ENCODE data around the gene CR2.
A peak's percentile ranks its signal among the peaks of the same experiment; 100 is the strongest.

CR2 gene

DNA sequence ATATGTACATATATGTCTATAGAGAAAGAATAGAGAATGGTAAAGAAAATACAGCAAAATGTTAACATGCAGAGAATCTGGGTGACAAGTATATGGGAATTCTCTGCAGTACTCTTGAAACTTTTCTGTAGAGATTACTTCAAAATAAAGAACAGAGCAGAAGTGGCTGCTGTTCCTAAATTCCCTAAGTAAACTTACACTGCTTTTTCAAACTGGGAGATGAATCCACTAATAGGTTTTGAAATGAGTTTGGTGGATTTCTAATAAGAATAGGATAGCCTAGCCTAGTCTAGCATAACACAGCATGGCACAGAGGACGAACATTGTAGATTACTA, 450 bp upstream of the CR2 start:
- H3K9ac ChIP-seq (ENCODE audit: low read length), result no peak overlapping the region
- H3K4me3 ChIP-seq (ENCODE audit: low read length), result peak overlapping the region; percentile 69
- DNase-seq (ENCODE audit: low read depth), result no peak
- H3K27me3 ChIP-seq (replicated peaks; ENCODE audit: control insufficient read depth, insufficient read depth, low read length), result peaks cover 74% of the 10 kb centered on the region
- no peaks in the 10 kb centered on the region for H3K36me3 ChIP-seq (ENCODE audit: control insufficient read depth, insufficient read depth, low read length, severe bottlenecking)
- peaks cover 9% of the 10 kb centered on the region for H3K4me1 ChIP-seq (ENCODE audit: control insufficient read depth, insufficient read depth, low read length)
- H3K9me3 ChIP-seq (ENCODE audit: control insufficient read depth, low read length), result peaks cover 3% of the 10 kb centered on the region

DNA sequence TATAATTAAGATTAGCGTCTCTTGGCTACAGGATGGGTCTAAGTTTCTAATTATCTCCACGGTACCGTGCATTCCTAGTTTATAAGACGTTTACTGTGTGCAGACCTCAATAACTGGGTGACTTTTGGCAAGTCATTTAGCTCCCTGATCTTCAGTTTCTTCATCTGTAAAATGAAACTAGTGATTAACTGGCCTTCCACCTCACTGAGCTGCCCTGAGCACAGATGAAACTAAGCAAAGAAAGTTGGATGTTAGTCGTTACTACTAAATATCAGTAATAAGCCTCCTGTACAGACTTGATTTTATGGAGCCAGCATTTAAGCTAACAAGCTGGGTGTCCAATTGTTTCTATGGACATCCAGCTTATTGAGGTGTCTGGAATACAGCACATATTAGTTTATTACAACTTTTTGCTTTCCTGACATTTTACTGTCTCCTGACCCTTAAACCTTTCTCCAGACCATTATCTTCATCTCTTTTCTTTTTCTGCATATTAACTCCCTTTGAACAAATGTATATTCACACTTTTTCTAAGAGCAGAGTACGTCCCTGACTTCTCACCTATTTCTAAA, 1.1 kb downstream of the CR2 start:
- H3K4me3 ChIP-seq (ENCODE audit: low read length), result peak overlapping the region; percentile 69
- H3K9ac ChIP-seq (ENCODE audit: low read length), result no peak overlapping the region
- no peak for DNase-seq (ENCODE audit: low read depth)
- peaks cover 3% of the 10 kb centered on the region for H3K9me3 ChIP-seq (ENCODE audit: control insufficient read depth, low read length)
- H3K27me3 ChIP-seq (replicated peaks; ENCODE audit: control insufficient read depth, insufficient read depth, low read length), result peaks cover 72% of the 10 kb centered on the region
- peaks cover 9% of the 10 kb centered on the region for H3K4me1 ChIP-seq (ENCODE audit: control insufficient read depth, insufficient read depth, low read length)
- H3K36me3 ChIP-seq (ENCODE audit: control insufficient read depth, insufficient read depth, low read length, severe bottlenecking), result no peaks in the 10 kb centered on the region

DNA sequence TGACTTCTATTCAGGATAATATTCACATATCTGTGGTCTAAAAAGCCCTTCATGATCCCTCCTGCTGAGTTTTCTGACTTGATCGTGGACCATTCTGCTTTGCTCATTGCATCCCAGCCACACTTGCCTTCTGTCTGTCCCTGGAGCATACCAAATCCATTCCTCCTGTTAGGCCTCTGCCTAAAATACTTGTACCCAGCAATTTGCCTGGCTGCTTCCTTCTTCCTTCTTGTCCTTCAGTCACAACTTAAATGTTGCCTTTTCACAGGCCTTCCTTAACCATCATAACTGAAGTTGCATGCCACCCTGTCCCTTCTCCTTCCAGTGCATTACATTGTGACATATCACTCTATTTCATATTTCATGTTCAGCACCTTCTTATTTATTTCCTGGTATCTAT, 4.3 kb downstream of the CR2 start:
- Histone ChIP-seq H3K27me3 (replicated peaks; ENCODE audit: control insufficient read depth, insufficient read depth, low read length) (peaks cover 54% of the 10 kb centered on the region), H3K9ac (ENCODE audit: low read length) (no peak overlapping the region), H3K4me1 (ENCODE audit: control insufficient read depth, insufficient read depth, low read length) (peaks cover 18% of the 10 kb centered on the region), H3K9me3 (ENCODE audit: control insufficient read depth, low read length) (no peaks in the 10 kb centered on the region), H3K4me3 (ENCODE audit: low read length) (no peak overlapping the region), H3K36me3 (ENCODE audit: control insufficient read depth, insufficient read depth, low read length, severe bottlenecking) (no peaks in the 10 kb centered on the region)
- no peak for DNase-seq (ENCODE audit: low read depth)

DNA sequence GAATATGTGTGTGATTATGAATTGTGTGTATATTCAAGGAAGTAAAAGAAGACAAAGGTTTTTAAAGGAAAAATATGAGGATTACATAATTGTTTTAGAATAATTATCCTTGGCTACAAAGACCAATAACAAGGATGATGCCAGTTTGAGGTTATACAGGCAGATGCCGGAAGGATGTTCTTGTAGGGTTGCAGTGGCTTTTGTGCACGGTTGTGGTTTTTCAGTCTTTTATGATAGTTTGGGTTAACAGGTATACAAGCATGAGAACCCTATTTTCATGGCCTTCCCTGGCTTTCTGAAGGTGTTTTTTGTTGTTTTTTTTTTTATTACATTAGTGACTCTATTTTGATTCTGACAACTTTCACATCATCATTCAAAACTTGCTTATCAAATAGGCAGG, 4.9 kb downstream of the CR2 start:
- Histone ChIP-seq H3K9ac (ENCODE audit: low read length) (no peak overlapping the region), H3K27me3 (replicated peaks; ENCODE audit: control insufficient read depth, insufficient read depth, low read length) (peaks cover 51% of the 10 kb centered on the region), H3K9me3 (ENCODE audit: control insufficient read depth, low read length) (no peaks in the 10 kb centered on the region), H3K36me3 (ENCODE audit: control insufficient read depth, insufficient read depth, low read length, severe bottlenecking) (no peaks in the 10 kb centered on the region), H3K4me3 (ENCODE audit: low read length) (no peak overlapping the region), H3K4me1 (ENCODE audit: control insufficient read depth, insufficient read depth, low read length) (peaks cover 19% of the 10 kb centered on the region)
- DNase-seq (ENCODE audit: low read depth), result no peak

DNA sequence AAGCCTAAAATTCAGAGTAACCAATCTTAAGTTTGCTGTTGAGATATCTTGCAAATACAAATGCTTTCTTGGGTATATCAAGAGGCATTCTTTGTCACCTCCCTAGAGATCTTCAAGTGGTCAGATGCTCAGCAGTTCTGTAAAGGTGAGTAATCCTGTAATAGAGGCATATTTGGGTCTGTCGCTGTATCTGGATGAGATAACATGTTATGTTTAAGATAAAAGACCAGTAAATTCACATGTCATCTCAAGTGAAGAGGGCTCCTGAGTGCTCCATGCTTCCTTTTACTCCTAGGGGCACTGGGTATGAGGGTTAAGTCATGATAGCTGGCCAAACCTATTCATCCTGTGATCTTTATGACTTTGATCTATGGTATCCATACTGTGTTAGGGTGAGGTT, 7.5 kb downstream of the CR2 start:
- no peak overlapping the region for H3K4me3 ChIP-seq (ENCODE audit: low read length)
- H3K9ac ChIP-seq (ENCODE audit: low read length), result no peak overlapping the region
- H3K36me3 ChIP-seq (ENCODE audit: control insufficient read depth, insufficient read depth, low read length, severe bottlenecking), result no peaks in the 10 kb centered on the region
- peaks cover 10% of the 10 kb centered on the region for H3K4me1 ChIP-seq (ENCODE audit: control insufficient read depth, insufficient read depth, low read length)
- DNase-seq (ENCODE audit: low read depth), result no peak
- H3K27me3 ChIP-seq (replicated peaks; ENCODE audit: control insufficient read depth, insufficient read depth, low read length), result peaks cover 36% of the 10 kb centered on the region
- no peaks in the 10 kb centered on the region for H3K9me3 ChIP-seq (ENCODE audit: control insufficient read depth, low read length)

DNA sequence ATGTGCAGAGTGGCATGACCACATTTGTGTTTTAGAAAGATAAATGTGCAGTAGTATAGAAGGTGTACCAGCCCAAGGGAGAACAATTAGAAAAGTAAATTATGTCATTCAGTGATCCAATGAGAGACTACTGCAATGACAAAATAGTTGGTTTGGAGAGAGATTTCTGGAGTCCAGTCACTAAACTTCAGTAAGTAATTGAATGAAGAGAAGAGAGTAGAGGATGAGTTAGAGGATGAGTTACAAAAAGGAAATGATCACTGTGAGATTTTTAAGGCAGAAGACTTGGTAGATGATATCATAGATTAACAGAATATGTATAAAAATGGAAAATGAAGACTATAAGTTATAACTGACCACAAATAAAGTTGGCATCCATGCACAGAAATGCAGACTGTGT, 8.4 kb downstream of the CR2 start:
- Histone ChIP-seq H3K9ac (ENCODE audit: low read length) (no peak overlapping the region), H3K9me3 (ENCODE audit: control insufficient read depth, low read length) (no peaks in the 10 kb centered on the region), H3K36me3 (ENCODE audit: control insufficient read depth, insufficient read depth, low read length, severe bottlenecking) (no peaks in the 10 kb centered on the region), H3K4me3 (ENCODE audit: low read length) (no peak overlapping the region), H3K27me3 (replicated peaks; ENCODE audit: control insufficient read depth, insufficient read depth, low read length) (peaks cover 38% of the 10 kb centered on the region), H3K4me1 (ENCODE audit: control insufficient read depth, insufficient read depth, low read length) (peaks cover 10% of the 10 kb centered on the region)
- no peak for DNase-seq (ENCODE audit: low read depth)

DNA sequence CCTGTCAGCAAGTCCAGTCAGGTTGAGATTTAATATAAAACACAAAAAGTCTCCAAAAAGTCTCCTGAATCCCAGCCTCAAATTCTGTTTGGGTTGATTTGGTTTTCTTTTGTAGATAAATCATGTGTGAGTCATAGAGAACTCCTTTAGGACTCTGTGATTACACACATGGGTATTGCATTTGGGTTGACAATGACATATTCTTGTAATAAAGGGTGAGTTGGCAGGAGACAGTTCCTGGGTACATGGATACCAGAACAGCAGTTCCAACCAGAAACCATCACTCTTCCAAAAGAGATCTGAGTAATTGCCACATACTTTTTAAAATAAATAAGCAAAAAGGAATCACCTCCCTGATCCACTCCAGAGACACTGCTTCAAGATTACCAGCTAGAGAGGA, 8.9 kb downstream of the CR2 start:
- Histone ChIP-seq H3K4me1 (ENCODE audit: control insufficient read depth, insufficient read depth, low read length) (peaks cover 10% of the 10 kb centered on the region), H3K36me3 (ENCODE audit: control insufficient read depth, insufficient read depth, low read length, severe bottlenecking) (no peaks in the 10 kb centered on the region), H3K4me3 (ENCODE audit: low read length) (no peak overlapping the region), H3K9ac (ENCODE audit: low read length) (no peak overlapping the region), H3K27me3 (replicated peaks; ENCODE audit: control insufficient read depth, insufficient read depth, low read length) (peaks cover 40% of the 10 kb centered on the region), H3K9me3 (ENCODE audit: control insufficient read depth, low read length) (no peaks in the 10 kb centered on the region)
- no peak for DNase-seq (ENCODE audit: low read depth)

DNA sequence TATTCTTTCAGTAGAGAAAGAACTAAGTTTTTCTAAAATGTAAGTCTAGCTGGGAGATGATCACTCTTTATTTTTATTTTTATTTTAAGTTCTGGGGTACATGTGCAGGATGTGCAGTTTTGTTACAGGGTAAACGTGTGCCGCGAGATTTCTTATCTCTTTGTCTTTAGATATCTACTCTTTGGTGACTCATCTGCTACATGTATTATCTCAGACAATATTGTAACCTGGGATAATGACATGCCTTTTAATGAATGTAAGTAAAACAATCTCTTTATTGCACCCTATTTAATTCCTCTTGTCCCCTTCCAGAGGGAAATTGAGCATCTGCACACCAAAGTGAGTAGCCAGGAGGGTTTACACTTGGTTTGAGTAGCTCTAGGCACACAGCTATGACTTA, 9.4 kb downstream of the CR2 start:
- no peak overlapping the region for H3K4me3 ChIP-seq (ENCODE audit: low read length)
- no peak for DNase-seq (ENCODE audit: low read depth)
- H3K27me3 ChIP-seq (replicated peaks; ENCODE audit: control insufficient read depth, insufficient read depth, low read length), result peaks cover 45% of the 10 kb centered on the region
- H3K9me3 ChIP-seq (ENCODE audit: control insufficient read depth, low read length), result no peaks in the 10 kb centered on the region
- no peak overlapping the region for H3K9ac ChIP-seq (ENCODE audit: low read length)
- no peaks in the 10 kb centered on the region for H3K36me3 ChIP-seq (ENCODE audit: control insufficient read depth, insufficient read depth, low read length, severe bottlenecking)
- peaks cover 10% of the 10 kb centered on the region for H3K4me1 ChIP-seq (ENCODE audit: control insufficient read depth, insufficient read depth, low read length)

DNA sequence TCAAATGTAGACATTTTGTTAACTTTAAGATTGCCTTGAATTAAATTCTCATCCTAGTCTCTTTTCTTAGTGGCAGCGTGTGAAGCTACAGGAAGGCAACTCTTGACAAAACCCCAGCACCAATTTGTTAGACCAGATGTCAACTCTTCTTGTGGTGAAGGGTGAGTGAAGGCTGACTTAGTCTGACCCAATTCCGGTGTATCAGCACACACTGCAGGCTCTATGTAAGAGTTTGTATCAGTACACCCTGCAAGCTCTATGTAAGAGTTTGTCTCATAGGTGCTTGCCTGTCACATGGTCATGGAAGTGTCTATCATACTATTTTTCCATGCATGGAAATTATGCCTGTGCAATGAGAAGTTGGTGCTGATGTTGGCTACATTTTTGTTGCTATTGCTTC, 16.8 kb downstream of the CR2 start:
- no peak for DNase-seq (ENCODE audit: low read depth)
- H3K4me3 ChIP-seq (ENCODE audit: low read length), result no peak overlapping the region
- H3K27me3 ChIP-seq (replicated peaks; ENCODE audit: control insufficient read depth, insufficient read depth, low read length), result peaks cover 78% of the 10 kb centered on the region
- H3K9me3 ChIP-seq (ENCODE audit: control insufficient read depth, low read length), result peaks cover 3% of the 10 kb centered on the region
- no peaks in the 10 kb centered on the region for H3K4me1 ChIP-seq (ENCODE audit: control insufficient read depth, insufficient read depth, low read length)
- H3K36me3 ChIP-seq (ENCODE audit: control insufficient read depth, insufficient read depth, low read length, severe bottlenecking), result no peaks in the 10 kb centered on the region
- H3K9ac ChIP-seq (ENCODE audit: low read length), result no peak overlapping the region

DNA sequence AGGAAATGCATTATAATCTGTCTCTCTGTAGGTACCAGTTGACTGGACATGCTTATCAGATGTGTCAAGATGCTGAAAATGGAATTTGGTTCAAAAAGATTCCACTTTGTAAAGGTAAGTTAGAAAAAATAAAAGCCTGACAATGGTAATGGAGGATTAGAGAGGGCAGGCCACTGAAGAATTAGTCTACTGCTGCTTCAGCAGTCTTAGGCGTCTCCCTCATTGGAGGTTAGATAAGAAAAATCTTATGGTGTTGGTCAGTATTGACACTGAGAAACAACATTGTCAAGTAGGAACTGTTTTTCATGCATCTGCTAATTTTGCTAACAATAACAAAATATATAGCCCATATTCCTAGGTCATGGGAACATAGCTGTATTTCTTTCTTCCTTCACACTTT, 20.1 kb downstream of the CR2 start:
- peaks cover 55% of the 10 kb centered on the region for H3K27me3 ChIP-seq (replicated peaks; ENCODE audit: control insufficient read depth, insufficient read depth, low read length)
- no peak for DNase-seq (ENCODE audit: low read depth)

DNA sequence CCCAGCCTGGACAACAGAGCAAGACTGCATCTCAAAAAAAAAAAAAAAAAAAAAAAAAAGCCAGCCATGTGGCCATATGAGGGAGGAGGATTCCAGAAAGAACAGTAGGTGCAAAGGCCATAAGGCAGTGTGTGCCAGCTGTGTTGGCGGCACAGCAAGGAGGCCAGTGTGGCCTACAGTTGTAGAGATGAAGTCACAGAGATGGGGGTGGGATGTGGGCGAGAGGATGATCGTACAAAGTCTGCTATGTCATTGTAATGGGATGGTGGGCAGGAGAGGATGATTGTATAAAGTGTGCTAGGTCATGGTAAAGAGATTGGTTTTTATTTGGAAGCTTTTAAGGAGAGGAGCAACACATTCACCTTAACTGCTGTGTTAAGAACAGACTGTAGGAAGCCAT, 32.1 kb downstream of the CR2 start:
- no peak for DNase-seq (ENCODE audit: low read depth)
- Histone ChIP-seq H3K4me1 (ENCODE audit: control insufficient read depth, insufficient read depth, low read length) (no peaks in the 10 kb centered on the region), H3K36me3 (ENCODE audit: control insufficient read depth, insufficient read depth, low read length, severe bottlenecking) (no peaks in the 10 kb centered on the region)

More for the DNA sequence above, 20.1 kb downstream of the CR2 start:
- H3K9me3 ChIP-seq (ENCODE audit: control insufficient read depth, low read length), result peaks cover 3% of the 10 kb centered on the region
- H3K4me3 ChIP-seq (ENCODE audit: low read length), result no peak overlapping the region
- H3K4me1 ChIP-seq (ENCODE audit: control insufficient read depth, insufficient read depth, low read length), result no peaks in the 10 kb centered on the region
- H3K36me3 ChIP-seq (ENCODE audit: control insufficient read depth, insufficient read depth, low read length, severe bottlenecking), result no peaks in the 10 kb centered on the region
- no peak overlapping the region for H3K9ac ChIP-seq (ENCODE audit: low read length)

DNA sequence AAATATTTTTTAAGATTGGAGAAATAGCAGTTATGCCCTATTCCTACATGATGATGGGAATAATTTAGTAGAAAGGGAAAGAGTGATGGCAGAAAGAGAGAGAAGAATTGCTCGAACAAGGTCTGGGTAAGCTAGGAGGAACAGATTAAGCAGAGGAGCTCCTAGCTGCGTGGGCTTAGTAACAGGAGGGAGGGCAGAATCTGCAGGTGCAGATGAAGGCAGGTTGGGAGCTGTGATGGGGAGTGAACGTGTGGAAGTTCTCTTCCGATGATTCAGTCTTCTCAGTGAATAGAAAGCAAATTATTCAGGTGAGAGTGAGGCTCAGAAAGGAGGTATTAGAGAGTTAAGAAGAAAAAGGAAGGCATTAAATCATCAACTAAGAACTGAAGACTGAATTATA, 33.5 kb downstream of the CR2 start:
- Histone ChIP-seq H3K9ac (ENCODE audit: low read length) (no peak overlapping the region), H3K4me3 (ENCODE audit: low read length) (no peak overlapping the region), H3K27me3 (replicated peaks; ENCODE audit: control insufficient read depth, insufficient read depth, low read length) (peaks cover 45% of the 10 kb centered on the region), H3K36me3 (ENCODE audit: control insufficient read depth, insufficient read depth, low read length, severe bottlenecking) (no peaks in the 10 kb centered on the region), H3K9me3 (ENCODE audit: control insufficient read depth, low read length) (no peaks in the 10 kb centered on the region), H3K4me1 (ENCODE audit: control insufficient read depth, insufficient read depth, low read length) (no peaks in the 10 kb centered on the region)
- DNase-seq (ENCODE audit: low read depth), result no peak

More for the DNA sequence above, 32.1 kb downstream of the CR2 start:
- H3K4me3 ChIP-seq (ENCODE audit: low read length), result no peak overlapping the region
- peaks cover 35% of the 10 kb centered on the region for H3K27me3 ChIP-seq (replicated peaks; ENCODE audit: control insufficient read depth, insufficient read depth, low read length)
- no peaks in the 10 kb centered on the region for H3K9me3 ChIP-seq (ENCODE audit: control insufficient read depth, low read length)
- H3K9ac ChIP-seq (ENCODE audit: low read length), result no peak overlapping the region
